OCI-LY7 (cell line): ENCODE measurements around the gene DAB1. TPM values are rescaled to one million over a fixed set of nuclear protein-coding genes. Genes with fewer than 3 reads are reported as not detected.

Experiments used
- BruUV-seq: library from RNA; stranded (reverse); fragments of 400-500 nt; replicated peaks from 2 replicates; lab custom pipeline; 2021; lab: Mats Ljungman, UMichigan
- CTCF ChIA-PET: fragments of 300-600 bp; sonication (Branson Sonifier 250); formaldehyde crosslinking; loops from one replicate; lab custom pipeline; 2022; ENCODE audit warnings: antibody characterized with exemption; ENCODE audit not compliant: unreplicated experiment; lab: Charles Lee
- POLR2A ChIA-PET: fragments of 300-600 bp; sonication (Branson Sonifier 250); formaldehyde crosslinking; loops from one replicate; lab custom pipeline; 2022; ENCODE audit warnings: antibody characterized with exemption; lab: Charles Lee
- DNase-seq: peaks from one replicate; pipeline ENCODE4 v3.0.0-alpha.2; 2015; ENCODE audit warnings: low spot score
- H2AFZ ChIP-seq: fragments of 200-600 bp; sonication (generic), shearing (Covaris generic); 2 replicates; pipeline ENCODE4 v1.6.1; 2014; ENCODE audit warnings: mild to moderate bottlenecking, antibody characterized with exemption, low read length, moderate library complexity
- H3K27ac ChIP-seq: fragments of 200-600 bp; sonication (generic); 2 replicates; pipeline ENCODE4 v1.5.1; 2014; ENCODE audit warnings: mixed run types, low read depth, mild to moderate bottlenecking, moderate library complexity, low read length, inconsistent platforms; ENCODE audit not compliant: poor library complexity, severe bottlenecking
- H3K36me3 ChIP-seq: fragments of 200-600 bp; sonication (generic); 2 replicates; pipeline ENCODE4 v1.6.1; 2014; ENCODE audit warnings: mild to moderate bottlenecking, antibody characterized with exemption, low read length, moderate library complexity, mixed read lengths; ENCODE audit not compliant: insufficient read depth
- H3K4me1 ChIP-seq: fragments of 200-600 bp; sonication (generic); 2 replicates; pipeline ENCODE4 v1.5.1; 2014; ENCODE audit warnings: mild to moderate bottlenecking, low read length; ENCODE audit not compliant: insufficient read depth, poor library complexity, severe bottlenecking
- H3K4me2 ChIP-seq: fragments of 200-600 bp; sonication (generic); 2 replicates; pipeline ENCODE4 v1.6.1; 2014; ENCODE audit warnings: mild to moderate bottlenecking, low read length
- H3K4me3 ChIP-seq: fragments of 200-600 bp; sonication (generic); 2 replicates; pipeline ENCODE4 v1.5.1; 2014; ENCODE audit warnings: mild to moderate bottlenecking, low read depth, low read length; ENCODE audit not compliant: poor library complexity, severe bottlenecking
- H3K79me2 ChIP-seq: fragments of 200-600 bp; sonication (generic); 2 replicates; pipeline ENCODE4 v1.6.1; 2016; ENCODE audit warnings: low read depth, mild to moderate bottlenecking, low read length, moderate library complexity, mixed read lengths; ENCODE audit not compliant: insufficient read depth
- H3K9me2 ChIP-seq: fragments of 200-600 bp; sonication (generic); 2 replicates; pipeline ENCODE4 v1.6.1; 2016; ENCODE audit warnings: mild to moderate bottlenecking, low read length, mixed read lengths; ENCODE audit not compliant: insufficient read depth
- H3K9me3 ChIP-seq: fragments of 200-600 bp; sonication (generic); 2 replicates; pipeline ENCODE4 v1.6.1; 2014; ENCODE audit warnings: mild to moderate bottlenecking, mixed run types, low read length, mixed read lengths
- H4K20me1 ChIP-seq: fragments of 200-600 bp; sonication (generic); 2 replicates; pipeline ENCODE4 v1.6.1; 2014; ENCODE audit warnings: mild to moderate bottlenecking, antibody characterized with exemption, low read length, moderate library complexity, mixed read lengths; ENCODE audit not compliant: insufficient read depth
- EZH2phosphoT487 ChIP-seq: fragments of 200-600 bp; sonication (generic); IDR thresholded peaks from 2 replicates; pipeline ENCODE4 v1.6.1; 2018; ENCODE audit warnings: low read depth, borderline replicate concordance, mild to moderate bottlenecking, mixed run types, antibody characterized with exemption, low read length, moderate library complexity, mixed read lengths
- intact Hi-C: fragments of 100-400 bp; cut with micrococcal nuclease; formaldehyde crosslinking; loops from one replicate; pipeline ENCODE4 v1.10.0; 2022; ENCODE audit not compliant: unreplicated experiment
- total RNA-seq, 2 experiments: library from RNA; depleted of rRNA in 1 of 2; stranded (reverse); fragments of >200 nt in 1 of 2; shearing (Covaris generic) in 1 of 2; gene quantifications; 2 replicates each; pipeline ENCODE4 v1.2.3, GENCODE V29; 2014 to 2022
- TF ChIP-seq, protein P1 (sequence below): fragments of 200-600 bp; sonication (generic); conservative IDR thresholded peaks from 2 replicates; pipeline ENCODE4 v1.5.1; 2014; ENCODE audit warnings: mild to moderate bottlenecking, antibody characterized with exemption, low read length, moderate library complexity, mixed read lengths

The DAB1 gene
- total RNA-seq, 2 experiments from 2014 or later = not detected

DNA sequence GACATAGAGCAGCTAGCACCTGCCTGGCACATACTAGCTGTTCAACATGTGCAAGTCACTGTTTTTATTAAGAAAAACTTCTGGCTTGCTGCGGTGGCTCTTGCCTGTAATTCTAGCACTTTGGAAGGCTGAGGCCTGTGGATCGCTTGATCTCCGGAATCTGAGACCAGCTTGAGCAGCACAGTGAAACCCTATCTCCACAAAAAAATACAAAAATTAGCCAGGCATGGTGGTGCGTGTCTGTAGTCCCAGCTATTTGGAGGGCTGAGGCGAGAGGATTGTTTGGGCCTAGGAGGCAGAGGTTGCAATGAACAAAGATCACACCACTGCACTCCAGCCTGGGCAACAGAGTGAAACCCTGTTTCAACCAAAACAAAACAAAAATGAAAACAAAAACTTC, 430.4 kb downstream of the DAB1 start:
- no peak overlapping the region for H3K4me2 ChIP-seq
- H4K20me1 ChIP-seq = no peaks in the 10 kb centered on the region
- H3K9me2 ChIP-seq = no peaks in the 10 kb centered on the region
- no peaks in the 10 kb centered on the region for H3K9me3 ChIP-seq
- no peak overlapping the region for H3K27ac ChIP-seq
- TF ChIP-seq, protein P1, sequence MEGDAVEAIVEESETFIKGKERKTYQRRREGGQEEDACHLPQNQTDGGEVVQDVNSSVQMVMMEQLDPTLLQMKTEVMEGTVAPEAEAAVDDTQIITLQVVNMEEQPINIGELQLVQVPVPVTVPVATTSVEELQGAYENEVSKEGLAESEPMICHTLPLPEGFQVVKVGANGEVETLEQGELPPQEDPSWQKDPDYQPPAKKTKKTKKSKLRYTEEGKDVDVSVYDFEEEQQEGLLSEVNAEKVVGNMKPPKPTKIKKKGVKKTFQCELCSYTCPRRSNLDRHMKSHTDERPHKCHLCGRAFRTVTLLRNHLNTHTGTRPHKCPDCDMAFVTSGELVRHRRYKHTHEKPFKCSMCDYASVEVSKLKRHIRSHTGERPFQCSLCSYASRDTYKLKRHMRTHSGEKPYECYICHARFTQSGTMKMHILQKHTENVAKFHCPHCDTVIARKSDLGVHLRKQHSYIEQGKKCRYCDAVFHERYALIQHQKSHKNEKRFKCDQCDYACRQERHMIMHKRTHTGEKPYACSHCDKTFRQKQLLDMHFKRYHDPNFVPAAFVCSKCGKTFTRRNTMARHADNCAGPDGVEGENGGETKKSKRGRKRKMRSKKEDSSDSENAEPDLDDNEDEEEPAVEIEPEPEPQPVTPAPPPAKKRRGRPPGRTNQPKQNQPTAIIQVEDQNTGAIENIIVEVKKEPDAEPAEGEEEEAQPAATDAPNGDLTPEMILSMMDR = no peak
- TF ChIP-seq EZH2phosphoT487 = no peak
- intact Hi-C loops = no loop called here
- POLR2A ChIA-PET = no interaction called here
- no peak overlapping the region for H2AFZ ChIP-seq
- BruUV-seq = no TSS peak
- H3K4me3 ChIP-seq = no peak overlapping the region
- H3K79me2 ChIP-seq = no peaks in the 10 kb centered on the region
- no peaks in the 10 kb centered on the region for H3K4me1 ChIP-seq
- CTCF ChIA-PET = no interaction called here
- no peak for DNase-seq
- no peaks in the 10 kb centered on the region for H3K36me3 ChIP-seq

DNA sequence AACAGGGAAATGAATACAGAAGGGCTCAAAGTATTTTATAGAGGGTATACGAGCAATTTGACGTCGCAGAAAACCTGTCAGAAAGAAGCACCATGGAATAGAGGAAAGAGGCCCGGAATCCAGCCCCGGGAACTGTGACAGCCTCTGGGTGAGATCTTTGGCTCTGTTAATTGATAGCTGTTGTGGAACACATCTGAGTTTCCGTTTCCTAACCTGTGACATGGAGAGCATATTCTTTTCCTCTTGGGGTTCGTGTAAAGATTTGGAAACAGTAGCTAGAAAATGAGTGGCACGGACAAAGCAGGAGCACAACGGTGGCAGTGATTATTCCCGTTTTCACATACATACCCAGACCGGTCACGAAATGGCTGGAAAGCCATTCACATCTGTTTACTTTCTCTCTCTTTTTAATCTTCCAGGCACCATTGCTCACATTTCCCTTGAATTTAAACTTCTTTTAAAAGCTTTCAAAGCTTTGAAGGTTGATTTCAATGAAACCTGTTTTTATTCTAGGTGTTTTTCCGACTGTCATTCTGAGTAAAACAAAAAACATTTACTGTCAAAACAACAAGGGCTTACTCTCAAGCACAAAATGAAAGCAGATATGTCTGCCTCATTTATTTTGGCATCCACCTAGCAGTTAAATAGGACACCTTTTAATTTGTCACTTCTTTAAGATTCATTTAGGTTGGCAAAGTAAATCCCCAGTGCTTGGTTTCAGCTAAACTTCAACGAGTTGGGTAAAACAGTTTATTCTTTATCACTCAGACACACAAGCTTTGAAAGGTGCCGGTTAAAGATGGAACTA, 431.3 kb downstream of the DAB1 start:
- no peaks in the 10 kb centered on the region for H3K79me2 ChIP-seq
- no peak overlapping the region for H2AFZ ChIP-seq
- no peak for TF ChIP-seq EZH2phosphoT487
- TF ChIP-seq, protein P1 = no peak
- POLR2A ChIA-PET = no interaction called here
- CTCF ChIA-PET = no interaction called here
- no TSS peak for BruUV-seq
- H3K9me3 ChIP-seq = no peaks in the 10 kb centered on the region
- DNase-seq = no peak
- no peaks in the 10 kb centered on the region for H3K9me2 ChIP-seq
- intact Hi-C loops = no loop called here
- H4K20me1 ChIP-seq = no peaks in the 10 kb centered on the region
- no peak overlapping the region for H3K4me3 ChIP-seq
- no peaks in the 10 kb centered on the region for H3K4me1 ChIP-seq
- H3K36me3 ChIP-seq = no peaks in the 10 kb centered on the region
- H3K27ac ChIP-seq = no peak overlapping the region
- no peak overlapping the region for H3K4me2 ChIP-seq

DNA sequence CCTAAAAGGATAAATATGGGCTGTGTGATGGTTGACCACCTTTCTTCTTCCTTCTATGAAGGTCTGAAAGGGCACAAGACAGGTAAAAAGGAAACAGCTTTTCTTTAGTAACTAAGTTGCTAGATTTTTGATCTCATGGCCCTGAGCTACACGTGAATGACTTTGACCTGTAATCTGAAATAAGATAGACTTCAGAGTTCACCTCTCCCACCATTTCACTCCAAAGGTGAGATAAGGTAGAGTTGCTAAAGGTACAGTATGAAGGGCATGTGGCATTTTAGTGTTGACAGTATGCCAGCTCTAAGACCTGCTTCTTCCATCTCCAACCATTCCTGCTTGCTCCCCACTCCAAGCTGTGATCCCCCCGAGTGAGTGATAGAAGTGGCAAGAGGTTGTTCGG, 432.3 kb downstream of the DAB1 start:
- no peaks in the 10 kb centered on the region for H3K9me2 ChIP-seq
- H3K4me2 ChIP-seq = no peak overlapping the region
- no peak for TF ChIP-seq EZH2phosphoT487
- TF ChIP-seq, protein P1 = no peak
- intact Hi-C loops = no loop called here
- H3K27ac ChIP-seq = no peak overlapping the region
- ChIA-PET POLR2A (no interaction called here), CTCF (no interaction called here)
- H4K20me1 ChIP-seq = no peaks in the 10 kb centered on the region
- H3K4me3 ChIP-seq = no peak overlapping the region
- no peak overlapping the region for H2AFZ ChIP-seq
- no peaks in the 10 kb centered on the region for H3K36me3 ChIP-seq
- H3K4me1 ChIP-seq = no peaks in the 10 kb centered on the region
- BruUV-seq = no TSS peak
- H3K79me2 ChIP-seq = no peaks in the 10 kb centered on the region
- DNase-seq = no peak
- no peaks in the 10 kb centered on the region for H3K9me3 ChIP-seq
